NB4 (cell line): Measurements from ENCODE around the gene PPP1R11.

Source experiments
- CTCF ChIP-seq: IDR thresholded peaks from one replicate; pipeline ENCODE4 v1.5.1; 2012; ENCODE audit warnings: low read depth, low read length
- MAX ChIP-seq: IDR thresholded peaks from 2 replicates; pipeline ENCODE4 v1.6.1; 2011; ENCODE audit warnings: low read depth, low read length
- MYC ChIP-seq: IDR thresholded peaks from 2 replicates; pipeline ENCODE4 v1.6.1; 2011; ENCODE audit warnings: low read depth, low read length

GRCh38 chr6:30100585-30101443, 33.8 kb downstream of the PPP1R11 start:
- TF ChIP-seq CTCF (no peak), MYC (no peak), MAX (no peak)
